Measurements from ENCODE around the gene RHOBTB3.

The RHOBTB3 gene

GRCh38 chr5:95763941-95764340 is 32.8 kb downstream of the RHOBTB3 start:
- no peak for DNase-seq (ENCODE audit: low read depth in 3 of 3)

- no peak for DNase-seq (ENCODE audit: low read depth in 3 of 3)
Measured at GRCh38 chr5:95768731-95769130, 37.6 kb downstream of the RHOBTB3 start.

GRCh38 chr5:95770830-95771708 is 39.9 kb downstream of the RHOBTB3 start:
- no peak for DNase-seq (ENCODE audit: low read depth in 3 of 3)

GRCh38 chr5:95771892-95772291 is 40.8 kb downstream of the RHOBTB3 start:
- no peak for DNase-seq (ENCODE audit: low read depth in 3 of 3)

- no peak for DNase-seq (ENCODE audit: low read depth in 3 of 3)
Measured at GRCh38 chr5:95773335-95774059, 42.4 kb downstream of the RHOBTB3 start.

GRCh38 chr5:95777441-95777840 is 46.3 kb downstream of the RHOBTB3 start:
- no peak for DNase-seq (ENCODE audit: low read depth in 3 of 3)

GRCh38 chr5:95778713-95779436 is 47.7 kb downstream of the RHOBTB3 start:
- DNase-seq (ENCODE audit: low read depth in 3 of 3), result no peak

GRCh38 chr5:95779611-95780010 is 48.5 kb downstream of the RHOBTB3 start:
- no peak for DNase-seq (ENCODE audit: low read depth in 3 of 3)

- DNase-seq (ENCODE audit: low read depth in 3 of 3), result no peak
Measured at GRCh38 chr5:95780597-95780996, 49.5 kb downstream of the RHOBTB3 start.

- peak; percentile 42 to 59 (median 50) for DNase-seq (ENCODE audit: low read depth in 3 of 3)
Measured at GRCh38 chr5:95781101-95781583, 50.0 kb downstream of the RHOBTB3 start.

GRCh38 chr5:95782181-95782580 is 51.0 kb downstream of the RHOBTB3 start:
- no peak for DNase-seq (ENCODE audit: low read depth in 3 of 3)

- no peak for DNase-seq (ENCODE audit: low read depth in 3 of 3)
Measured at GRCh38 chr5:95783661-95784060, 52.5 kb downstream of the RHOBTB3 start.

GRCh38 chr5:95784514-95785302 is 53.6 kb downstream of the RHOBTB3 start:
- no peak for DNase-seq (ENCODE audit: low read depth in 3 of 3)

- no peak for DNase-seq (ENCODE audit: low read depth in 3 of 3)
Measured at GRCh38 chr5:95786821-95787418, 55.8 kb downstream of the RHOBTB3 start.

GRCh38 chr5:95788493-95788892 is 57.4 kb downstream of the RHOBTB3 start:
- no peak for DNase-seq (ENCODE audit: low read depth in 3 of 3)

- no peak for DNase-seq (ENCODE audit: low read depth in 3 of 3)
Measured at GRCh38 chr5:95791751-95792150, 60.6 kb downstream of the RHOBTB3 start.

- no peak for DNase-seq (ENCODE audit: low read depth in 3 of 3)
Measured at GRCh38 chr5:95794070-95794516, 63.0 kb downstream of the RHOBTB3 start.

- no peak for DNase-seq (ENCODE audit: low read depth in 3 of 3)
Measured at GRCh38 chr5:95797301-95797700, 66.2 kb downstream of the RHOBTB3 start.

- no peak for DNase-seq (ENCODE audit: low read depth in 3 of 3)
Measured at GRCh38 chr5:95798048-95798447, 66.9 kb downstream of the RHOBTB3 start.

- no peak for DNase-seq (ENCODE audit: low read depth in 3 of 3)
Measured at GRCh38 chr5:95798545-95798944, 67.4 kb downstream of the RHOBTB3 start.

Measured in stimulated activated CD4-positive, alpha-beta T cell treated with anti-CD3 and anti-CD28 coated beads, TNF-alpha, amount 100 ng/mL, for 24 hours (primary cell).